Cardiac septum (tissue), 1 donor: ENCODE measurements around the gene ROBO2. TPM values are rescaled to one million over a fixed set of nuclear protein-coding genes. Genes with fewer than 3 reads are reported as not detected.
"Not testable (repeated sequence)": the region's sequence is repeated elsewhere in the genome, so short reads cannot be mapped to it uniquely, and the experiment has no call there.

Experiments
- DNase-seq: peaks from one replicate; pipeline ENCODE4 v3.0.0-alpha.2; 2020; ENCODE audit warnings: low spot score
- intact Hi-C: fragments of 100-400 bp; cut with DNase I; formaldehyde crosslinking; loops from one replicate; pipeline ENCODE4 v1.14.0; 2022
- total RNA-seq: library from RNA; stranded (reverse); fragmentation: NEBNext Ultra II Directional; extraction: Animal tissue kit (Norgen Biotek cat#: 25700); gene quantifications from one replicate; pipeline ENCODE4 v1.2.1, GENCODE V29; 2021
- donor health status: DM: no; HTN: no; CAD: no.

The ROBO2 gene
- total RNA-seq, 1 donor from 2014 or later = 0.11 TPM

DNA sequence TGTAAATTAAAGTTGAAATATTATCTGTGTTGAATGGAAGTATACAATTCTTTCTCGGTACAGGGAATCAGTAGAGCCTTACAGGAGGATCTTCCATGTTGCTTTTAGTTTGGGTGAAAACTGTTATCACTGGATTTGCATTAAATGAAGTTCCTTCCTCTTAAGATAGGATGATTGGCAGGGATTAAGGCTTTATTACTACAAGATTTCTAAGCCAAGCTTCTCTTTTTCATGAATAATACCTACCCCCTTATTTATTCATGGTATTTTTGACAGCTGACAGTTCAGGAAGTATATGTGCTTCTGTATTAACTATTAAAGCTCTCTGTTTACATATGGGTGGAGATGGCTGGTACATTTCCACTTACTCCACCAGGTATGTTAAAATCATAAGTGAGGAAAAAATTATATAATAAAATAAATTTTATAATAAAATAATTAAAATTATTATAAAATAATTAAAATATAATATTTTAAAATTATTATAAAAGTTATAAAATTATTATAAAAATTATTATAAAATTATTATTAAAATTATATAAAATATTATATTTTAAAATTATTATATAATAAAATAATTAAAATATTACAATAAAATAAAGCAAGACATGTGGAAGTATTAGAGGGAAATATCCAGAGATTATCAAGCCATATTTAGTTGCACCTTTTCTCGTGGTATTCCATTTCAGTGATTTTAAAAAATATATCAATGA, 332.9 kb downstream of the ROBO2 start:
- intact Hi-C loops = no loop called here
- no peak for DNase-seq

GRCh38 chr3:77373619-77374018, 333.7 kb downstream of the ROBO2 start:
- DNase-seq = no peak
- intact Hi-C loops = no loop called here

- intact Hi-C loops = no loop called here
- DNase-seq = no peak
Observed at GRCh38 chr3:77376511-77376910, 336.6 kb downstream of the ROBO2 start.

DNA sequence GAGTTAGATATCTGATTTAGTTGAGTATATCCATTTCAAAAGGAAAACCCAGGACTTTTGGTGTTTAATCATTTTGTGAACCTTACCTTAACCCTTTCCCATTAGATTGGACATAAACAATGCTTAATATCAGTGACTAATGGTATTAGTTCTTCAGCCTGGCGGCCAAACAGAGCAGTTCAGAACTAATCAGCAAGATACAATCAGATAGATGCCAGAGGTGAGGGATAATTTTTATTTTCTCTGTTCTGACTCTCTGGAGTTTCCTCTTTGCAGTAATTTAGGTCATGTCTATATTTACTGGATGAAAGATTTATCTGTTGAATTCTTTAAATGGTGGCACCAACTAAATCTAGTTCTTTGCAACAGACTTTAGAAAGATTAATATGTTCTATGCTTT, 337.8 kb downstream of the ROBO2 start:
- no peak for DNase-seq
- intact Hi-C loops = no loop called here

- intact Hi-C loops = no loop called here
- DNase-seq = no peak
Observed at GRCh38 chr3:77380136-77380535, 340.2 kb downstream of the ROBO2 start.

DNA sequence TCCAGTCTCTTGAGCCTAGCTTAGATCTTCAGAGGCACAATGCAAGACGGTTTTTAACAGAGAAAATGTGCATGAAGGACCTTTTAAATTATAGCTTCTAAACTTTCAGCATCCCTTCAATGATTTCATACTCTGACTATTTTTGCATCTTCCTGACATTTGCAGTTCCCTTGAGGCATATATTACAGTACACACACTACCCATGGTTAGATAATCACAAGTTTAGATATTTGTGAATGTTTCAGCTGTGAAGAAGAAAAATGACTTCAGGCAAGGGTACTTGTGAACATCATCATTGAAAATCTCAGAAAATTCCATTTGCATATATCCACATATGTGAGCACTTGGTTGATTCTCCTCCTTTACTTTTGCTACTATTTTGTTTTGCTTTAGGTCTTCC, 341.5 kb downstream of the ROBO2 start:
- no peak for DNase-seq
- intact Hi-C loops = no loop called here

DNA sequence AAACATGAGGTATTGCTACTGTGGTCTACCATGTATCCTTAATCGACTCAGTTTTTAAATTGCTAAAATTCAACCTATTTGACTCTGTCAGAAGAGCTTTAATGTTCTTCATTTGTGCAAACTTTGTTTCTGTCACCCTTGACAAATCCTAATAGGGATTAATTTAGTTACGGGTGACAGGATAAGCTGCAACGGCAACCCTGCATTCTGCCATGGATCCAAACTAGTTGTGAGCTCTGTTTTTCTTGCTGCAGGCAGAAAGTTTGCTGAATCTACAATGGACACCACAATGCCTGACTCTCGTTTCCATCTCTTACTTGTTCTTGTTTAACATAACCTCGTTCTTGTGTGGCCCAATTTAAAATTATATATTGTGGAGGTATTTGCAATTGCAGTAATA, 352.3 kb downstream of the ROBO2 start:
- DNase-seq = no peak
- intact Hi-C loops = no loop called here

- no peak for DNase-seq
- intact Hi-C loops = no loop called here
Observed at GRCh38 chr3:77394046-77394445, 354.1 kb downstream of the ROBO2 start.

- intact Hi-C loops = no loop called here
- DNase-seq = no peak
Observed at GRCh38 chr3:77404871-77405270, 365.0 kb downstream of the ROBO2 start.

DNA sequence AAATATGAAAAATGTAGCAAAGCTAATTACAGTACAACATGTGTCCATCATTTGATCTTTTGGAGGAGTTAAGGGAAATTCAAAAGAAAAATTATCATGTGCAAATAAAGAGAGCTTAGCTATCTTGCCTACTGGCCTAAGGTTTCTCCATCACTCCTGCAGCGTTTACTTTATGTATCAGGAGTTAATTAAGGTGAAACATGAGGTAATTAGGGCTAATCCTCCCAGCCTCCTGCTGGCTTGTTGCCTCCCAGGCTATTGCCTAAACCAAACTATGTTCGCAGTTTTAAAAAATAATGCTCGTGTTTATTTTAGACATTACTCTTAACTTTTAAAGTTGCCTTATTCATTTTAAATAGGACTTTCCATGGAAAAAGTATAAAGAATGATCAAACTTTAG, 367.5 kb downstream of the ROBO2 start:
- DNase-seq = no peak
- intact Hi-C loops = no loop called here

- DNase-seq, intact Hi-C loops: not testable (repeated sequence)
Observed at GRCh38 chr3:77410334-77410733, 370.4 kb downstream of the ROBO2 start.

DNA sequence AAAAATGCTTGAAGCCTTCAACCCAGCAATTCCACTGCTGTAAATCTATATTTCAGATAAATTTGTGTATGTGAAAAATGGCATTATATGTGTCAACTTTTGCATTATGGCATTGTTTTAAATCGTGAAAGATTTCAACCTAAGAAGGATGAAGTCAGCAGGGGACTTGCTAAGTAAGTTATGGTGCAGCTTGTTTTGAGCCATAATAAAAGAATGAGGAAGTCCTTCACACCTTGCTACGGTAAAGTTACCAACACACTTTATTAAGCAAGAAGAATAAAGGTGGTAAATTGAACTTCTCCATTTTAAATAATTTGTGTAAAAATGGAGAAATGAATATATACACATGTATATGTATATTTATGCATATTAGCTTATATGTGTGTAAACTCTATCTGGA, 371.4 kb downstream of the ROBO2 start:
- DNase-seq = no peak
- intact Hi-C loops = no loop called here

DNA sequence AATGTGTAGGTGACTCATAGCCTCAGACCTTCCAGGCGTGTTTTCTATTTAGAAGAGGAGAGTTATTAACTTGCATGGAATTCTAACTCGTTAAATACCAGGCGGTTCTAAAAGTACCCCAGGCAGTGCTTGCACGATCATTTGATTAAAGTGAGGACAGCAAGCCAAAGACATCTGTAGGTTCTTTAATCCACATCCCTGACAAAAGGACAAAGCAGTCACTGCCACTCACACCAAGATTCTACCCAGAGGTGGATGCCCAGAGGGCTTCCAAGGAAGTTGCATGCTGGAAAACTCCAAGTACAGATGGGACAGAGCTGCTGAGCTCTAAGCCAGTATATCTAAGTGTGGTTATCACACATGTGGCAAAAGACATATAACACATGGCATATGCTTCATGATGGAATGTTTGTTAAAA, 372.1 kb downstream of the ROBO2 start:
- no peak for DNase-seq
- intact Hi-C loops = no loop called here

DNA sequence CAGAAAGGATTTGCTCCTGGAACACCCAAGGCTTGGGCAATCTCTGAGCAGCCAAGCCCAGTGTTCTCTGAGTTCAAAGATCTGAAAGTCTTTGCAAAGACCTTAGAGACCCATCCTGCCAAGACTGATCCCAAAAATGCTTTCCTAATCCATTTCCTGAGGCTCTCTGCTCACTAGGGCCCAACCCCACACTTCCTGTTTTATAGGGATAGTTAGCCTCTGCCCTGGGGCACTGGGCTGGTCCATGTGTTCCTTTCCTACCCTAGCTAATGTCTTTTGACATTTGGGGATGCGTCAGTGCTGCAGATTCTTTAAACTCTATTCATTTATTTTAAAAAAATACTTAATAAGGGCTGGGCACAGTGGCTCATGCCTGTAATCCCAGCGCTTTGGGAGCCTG, 372.7 kb downstream of the ROBO2 start:
- no peak for DNase-seq
- intact Hi-C loops = no loop called here

GRCh38 chr3:77414881-77415280, 375.0 kb downstream of the ROBO2 start:
- DNase-seq = no peak
- intact Hi-C loops = no loop called here

GRCh38 chr3:77420336-77420735, 380.4 kb downstream of the ROBO2 start:
- intact Hi-C loops = no loop called here
- DNase-seq = no peak

DNA sequence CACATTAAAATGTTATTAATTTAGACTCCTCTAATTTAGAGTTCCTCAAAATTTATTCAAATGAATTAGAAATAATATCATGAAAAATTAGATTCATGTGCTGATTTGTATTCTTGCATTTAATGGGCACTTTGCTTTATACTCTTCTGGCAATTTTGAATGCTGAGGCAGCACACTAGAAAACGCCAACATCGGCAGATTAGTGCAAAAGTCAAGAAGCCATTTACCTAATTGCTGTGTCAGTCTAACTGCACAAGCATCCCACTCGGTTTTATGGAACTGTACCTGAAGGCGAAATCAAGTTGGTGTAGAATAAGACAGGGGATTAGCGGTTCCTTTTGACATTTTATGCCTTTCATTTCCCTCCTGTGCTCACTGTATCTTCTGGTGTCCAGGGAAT, 382.0 kb downstream of the ROBO2 start:
- intact Hi-C loops = no loop called here
- DNase-seq = no peak

GRCh38 chr3:77426531-77426930, 386.6 kb downstream of the ROBO2 start:
- no peak for DNase-seq
- intact Hi-C loops = no loop called here

DNA sequence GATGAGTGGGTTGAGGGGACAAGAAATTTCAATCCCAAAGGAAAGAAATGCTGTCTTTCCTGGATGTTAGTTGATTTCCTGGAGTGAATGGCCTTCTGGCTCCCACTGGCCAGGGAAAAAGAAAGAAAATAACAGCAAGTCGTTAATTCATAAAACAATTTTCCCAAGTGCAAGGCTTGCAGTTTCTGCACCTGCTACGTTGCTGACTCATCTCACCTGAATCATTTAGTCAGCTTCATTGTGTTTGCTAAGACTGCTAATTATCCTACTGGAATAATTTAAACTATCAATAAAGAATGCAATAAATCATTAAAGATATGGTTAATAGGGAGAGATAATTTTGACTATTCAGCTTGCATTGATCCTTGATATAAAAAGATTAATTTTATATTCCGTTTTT, 387.6 kb downstream of the ROBO2 start:
- intact Hi-C loops = no loop called here

GRCh38 chr3:77436908-77437307, 397.0 kb downstream of the ROBO2 start:
- DNase-seq = no peak
- intact Hi-C loops = no loop called here

More for the DNA sequence above, 387.6 kb downstream of the ROBO2 start:
- no peak for DNase-seq

GRCh38 chr3:77446084-77446483, 406.2 kb downstream of the ROBO2 start:
- no peak for DNase-seq
- intact Hi-C loops = no loop called here

- no peak for DNase-seq
Observed at GRCh38 chr3:77446761-77447160, 406.9 kb downstream of the ROBO2 start.

More at GRCh38 chr3:77446761-77447160, 406.9 kb downstream of the ROBO2 start:
- intact Hi-C loops = no loop called here
